ENCODE data around the gene SHANK3.

Gene SHANK3

GRCh38 chr22:50701428-50702154, 29.0 kb downstream of the SHANK3 start:
- no peak for TF ChIP-seq CTCF (IDR thresholded peaks at IDR 0.05)

DNA sequence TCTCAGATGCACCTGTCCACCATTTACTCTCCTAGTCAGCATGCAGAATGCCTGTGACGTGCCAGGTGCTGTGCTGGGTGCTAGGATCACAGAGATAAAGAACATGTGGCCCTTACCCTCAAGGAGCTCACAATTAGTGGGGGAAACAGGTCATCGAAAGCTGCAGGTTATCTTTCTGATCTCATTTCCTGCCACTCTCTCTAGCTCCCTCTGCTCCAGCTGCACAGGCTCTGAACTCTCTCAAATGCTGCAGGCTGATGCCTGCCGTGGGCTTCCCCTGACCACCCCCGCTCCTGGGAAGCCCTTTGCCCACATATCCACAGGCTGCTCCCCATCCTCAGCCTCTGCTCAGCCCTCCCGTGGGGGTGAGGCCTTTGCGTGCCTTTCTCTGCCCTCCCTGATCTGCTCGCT, 29.6 kb downstream of the SHANK3 start:
- TF ChIP-seq CTCF (IDR thresholded peaks at IDR 0.05), result no peak

- no peak for TF ChIP-seq CTCF (IDR thresholded peaks at IDR 0.05)
These were observed 30.4 kb downstream of the SHANK3 start for GRCh38 chr22:50702821-50703725.

- TF ChIP-seq CTCF (IDR thresholded peaks at IDR 0.05), result no peak
These were observed 31.3 kb downstream of the SHANK3 start for GRCh38 chr22:50703726-50704509.

GRCh38 chr22:50704510-50705218, 32.0 kb downstream of the SHANK3 start:
- no peak for TF ChIP-seq CTCF (IDR thresholded peaks at IDR 0.05)

GRCh38 chr22:50705219-50705691, 32.6 kb downstream of the SHANK3 start:
- no peak for TF ChIP-seq CTCF (IDR thresholded peaks at IDR 0.05)
